NCI-H526 (cell line): ENCODE measurements around the gene ZSCAN10.

Source experiments
- DNase-seq, 2 experiments: peaks; one replicate each; lab custom pipeline; 2025; lab: John Stamatoyannopoulos, UW

The ZSCAN10 gene

GRCh38 chr16:3134338-3135125 lies 35.4 kb upstream of the ZSCAN10 start, which contains the start of gene ZNF213:
TSS of gene ZNF213 (plus strand) at chr16:3135029. CDS start at chr16:3137281, 2,252 bp downstream.
- DNase-seq: peak; percentile 94 to 97

- DNase-seq: no peak
These were observed 34.8 kb upstream of the ZSCAN10 start for GRCh38 chr16:3133844-3134243.

GRCh38 chr16:3131755-3132377 lies 32.8 kb upstream of the ZSCAN10 start:
- DNase-seq: peak in 1 of 2 experiments; percentile 40

GRCh38 chr16:3129137-3130131 lies 30.3 kb upstream of the ZSCAN10 start:
- peak; percentile 65 to 84 for DNase-seq

- DNase-seq: no peak
These were observed 28.7 kb upstream of the ZSCAN10 start for GRCh38 chr16:3127745-3128144.

GRCh38 chr16:3123986-3124886 lies 25.1 kb upstream of the ZSCAN10 start:
- peak; percentile 80 to 96 for DNase-seq

- no peak for DNase-seq
These were observed 24.0 kb upstream of the ZSCAN10 start for GRCh38 chr16:3122926-3123570.

GRCh38 chr16:3121851-3122467 lies 22.9 kb upstream of the ZSCAN10 start:
- no peak for DNase-seq

GRCh38 chr16:3120435-3120834 lies 21.3 kb upstream of the ZSCAN10 start:
- DNase-seq: no peak

GRCh38 chr16:3119701-3120408 lies 20.8 kb upstream of the ZSCAN10 start:
- no peak for DNase-seq

GRCh38 chr16:3119286-3119685 lies 20.2 kb upstream of the ZSCAN10 start:
- no peak for DNase-seq

GRCh38 chr16:3118846-3119245 lies 19.8 kb upstream of the ZSCAN10 start:
- no peak for DNase-seq

GRCh38 chr16:3118204-3118790 lies 19.2 kb upstream of the ZSCAN10 start:
- DNase-seq: no peak

GRCh38 chr16:3115561-3115960 lies 16.5 kb upstream of the ZSCAN10 start:
- DNase-seq: no peak

- no peak for DNase-seq
These were observed 15.9 kb upstream of the ZSCAN10 start for GRCh38 chr16:3115003-3115402.

- peak in 1 of 2 experiments; percentile 38 for DNase-seq
These were observed 14.8 kb upstream of the ZSCAN10 start for GRCh38 chr16:3113765-3114479.

GRCh38 chr16:3112881-3113574 lies 13.9 kb upstream of the ZSCAN10 start:
- no peak for DNase-seq
